Adrenal gland (tissue), 5 donors: ENCODE measurements around the gene NRDC.

Experiments used
- CTCF ChIP-seq, 6 experiments: fragments of 450-650 bp in 4 of 6; fragments of 200-600 bp in 2 of 6; sonication (generic) in 1 of 6; IDR thresholded peaks; 1 replicate in 5 of 6; 2 replicates in 1 of 6; pipeline versions ENCODE4 v1.5.1 to v1.8.0; 2016 to 2021; ENCODE audit warnings: antibody characterized with exemption in 6 of 6, mild to moderate bottlenecking in 2 of 6, moderate library complexity in 1 of 6
- POLR2A ChIP-seq, 2 donors: fragments of 450-650 bp; IDR thresholded peaks; one replicate each; pipeline ENCODE4 v1.6.1; 2017; ENCODE audit warnings: antibody characterized with exemption in 2 of 2, mild to moderate bottlenecking in 2 of 2, moderate library complexity in 1 of 2
- donor health status: DM: no; HTN: no; CAD: no.

DNA sequence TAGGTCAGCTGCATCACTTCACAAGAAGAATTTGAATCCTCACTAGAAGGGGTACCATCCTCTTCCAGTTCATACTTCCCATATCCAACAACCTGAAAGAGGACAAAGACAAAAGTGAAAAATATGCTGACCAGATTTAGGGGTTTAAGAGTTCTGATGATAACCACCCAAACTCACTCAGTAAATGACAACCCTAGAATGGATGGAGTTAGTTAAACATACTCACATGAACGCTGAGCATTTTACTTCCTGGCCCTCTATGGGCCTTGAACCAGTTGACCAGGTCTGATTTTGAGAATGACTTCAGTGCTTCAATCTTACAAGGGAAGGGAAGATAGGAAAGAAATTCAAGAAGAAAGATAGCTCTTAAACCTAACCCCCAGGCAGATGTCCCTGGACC lies 89.2 kb downstream of the NRDC start:
- TF ChIP-seq POLR2A (IDR thresholded peaks at IDR 0.05): no peak
- TF ChIP-seq CTCF (IDR thresholded peaks at IDR 0.05): no peak
